Ramos (cell line): Measurements from ENCODE around the gene PDE7B.
"Not testable (repeated sequence)": the region's sequence is repeated elsewhere in the genome, so short reads cannot be mapped to it uniquely, and the experiment has no call there.

Experiments
- in situ Hi-C: fragments of 300-500 bp; cut with MboI; formaldehyde crosslinking; loops from one replicate; pipeline ENCODE4 v1.14.3; 2022; ENCODE audit warnings: low sequenced_read_pairs; ENCODE audit not compliant: unreplicated experiment

PDE7B gene

GRCh38 chr6:135842618-135843392 is 8.7 kb upstream of the PDE7B start:
- in situ Hi-C loops: no loop called here

- in situ Hi-C loops: no loop called here
These were observed 619 bp upstream of the PDE7B start for GRCh38 chr6:135850882-135851281.

- in situ Hi-C loops: no loop called here
These were observed 1.2 kb downstream of the PDE7B start for GRCh38 chr6:135852746-135853145.

- in situ Hi-C loops: no loop called here
These were observed 1.7 kb downstream of the PDE7B start for GRCh38 chr6:135853227-135853626.

- in situ Hi-C loops: no loop called here
These were observed 2.5 kb downstream of the PDE7B start for GRCh38 chr6:135853986-135854385.

GRCh38 chr6:135854799-135855198 is 3.3 kb downstream of the PDE7B start:
- in situ Hi-C loops: no loop called here

- in situ Hi-C loops: no loop called here
These were observed 7.4 kb downstream of the PDE7B start for GRCh38 chr6:135858931-135859330.

GRCh38 chr6:135860361-135860760 is 8.9 kb downstream of the PDE7B start:
- in situ Hi-C loops: no loop called here

- in situ Hi-C loops: no loop called here
These were observed 9.7 kb downstream of the PDE7B start for GRCh38 chr6:135861189-135861588.

GRCh38 chr6:135864929-135865328 is 13.4 kb downstream of the PDE7B start:
- in situ Hi-C loops: not testable (repeated sequence)

GRCh38 chr6:135866445-135867123 is 15.1 kb downstream of the PDE7B start:
- in situ Hi-C loops: no loop called here

GRCh38 chr6:135867332-135867731 is 15.8 kb downstream of the PDE7B start:
- in situ Hi-C loops: no loop called here

- in situ Hi-C loops: no loop called here
These were observed 18.4 kb downstream of the PDE7B start for GRCh38 chr6:135869857-135870256.

GRCh38 chr6:135870722-135871121 is 19.2 kb downstream of the PDE7B start:
- in situ Hi-C loops: no loop called here

GRCh38 chr6:135871296-135871695 is 19.8 kb downstream of the PDE7B start:
- in situ Hi-C loops: no loop called here

- in situ Hi-C loops: no loop called here
These were observed 20.4 kb downstream of the PDE7B start for GRCh38 chr6:135871878-135872277.

GRCh38 chr6:135875446-135875845 is 23.9 kb downstream of the PDE7B start:
- in situ Hi-C loops: no loop called here

- in situ Hi-C loops: no loop called here
These were observed 24.6 kb downstream of the PDE7B start for GRCh38 chr6:135876058-135876457.

- in situ Hi-C loops: no loop called here
These were observed 26.2 kb downstream of the PDE7B start for GRCh38 chr6:135877666-135878065.

- in situ Hi-C loops: no loop called here
These were observed 28.8 kb downstream of the PDE7B start for GRCh38 chr6:135880066-135880972.

GRCh38 chr6:135883045-135883444 is 31.5 kb downstream of the PDE7B start:
- in situ Hi-C loops: no loop called here
